Heart right ventricle (tissue), 16 donors: ENCODE measurements around the gene OR8G1. TPM values are rescaled to one million over a fixed set of nuclear protein-coding genes. Genes with fewer than 3 reads are reported as not detected.

Experiments used
- ATAC-seq, 8 donors: fragments of 200-7000 bp; cut with Tn5 transposase; one replicate each; pipeline ENCODE4 v1.9.1; 2020; ENCODE audit warnings: mild to moderate bottlenecking in 8 of 8, moderate library complexity in 8 of 8, moderate number of reproducible peaks in 1 of 8
- DNase-seq, 2 donors: peaks; one replicate each; pipeline ENCODE4 v3.0.0-alpha.2; 2020
- H3K27ac ChIP-seq, 10 donors: fragments of 200-600 bp; sonication (generic) in 2 of 10; one replicate each; pipeline versions ENCODE4 v1.5.0 to v1.8.0; 2020 to 2022; ENCODE audit warnings: mild to moderate bottlenecking in 3 of 10
- H3K27me3 ChIP-seq, 7 donors: fragments of 200-600 bp; one replicate each; pipeline ENCODE4 v1.8.0; 2021 to 2022; ENCODE audit warnings: mild to moderate bottlenecking in 2 of 7
- H3K36me3 ChIP-seq, 9 donors: fragments of 200-600 bp; sonication (generic) in 1 of 9; one replicate each; pipeline versions ENCODE4 v1.5.0 to v1.8.0; 2020 to 2022; ENCODE audit warnings: mild to moderate bottlenecking in 2 of 9
- H3K4me1 ChIP-seq, 9 donors: fragments of 200-600 bp; sonication (generic) in 1 of 9; one replicate each; pipeline versions ENCODE4 v1.5.0 to v1.8.0; 2020 to 2022; ENCODE audit warnings: mild to moderate bottlenecking in 4 of 9
- H3K4me3 ChIP-seq, 10 donors: fragments of 200-600 bp; sonication (generic) in 2 of 10; one replicate each; pipeline versions ENCODE4 v1.5.0 to v1.8.0; 2020 to 2022; ENCODE audit warnings: mild to moderate bottlenecking in 7 of 10, moderate library complexity in 2 of 10
- H3K9me3 ChIP-seq, 11 donors: fragments of 200-600 bp in 10 of 11; sonication (generic) in 2 of 11; one replicate each; pipeline versions ENCODE4 v1.5.0 to v1.8.0; 2013 to 2022; ENCODE audit warnings: mild to moderate bottlenecking in 2 of 11, control low read depth in 1 of 11, moderate library complexity in 1 of 11
- CTCF ChIP-seq, 9 donors: fragments of 200-600 bp; sonication (generic) in 2 of 9; IDR thresholded peaks; one replicate each; pipeline versions ENCODE4 v1.5.0 to v1.8.0; 2021 to 2022; ENCODE audit warnings: antibody characterized with exemption in 9 of 9, mild to moderate bottlenecking in 5 of 9, moderate library complexity in 1 of 9
- WGBS, 2 donors: extraction: QIAGEN DNeasy Blood & Tissue Kit; methylation state at CpG; one replicate each; pipeline ENCODE4 v1.1.7; 2013; ENCODE audit warnings: inconsistent platforms in 1 of 2; 5-methylcytosine and 5-hydroxymethylcytosine counted together
- intact Hi-C, 10 donors: fragments of 100-400 bp; cut with DNase I; formaldehyde crosslinking; loops; one replicate each; pipeline versions ENCODE4 v1.11.1 to v1.14.2; 2022
- polyA plus RNA-seq, 2 donors: library from polyadenylated mRNA; stranded (reverse); fragments of 200-250 nt; gene quantifications; one replicate each; pipeline ENCODE4 v1.2.3, GENCODE V29; 2013
- total RNA-seq, 10 donors: library from RNA; stranded (reverse); fragmentation: NEBNext Ultra II Directional in 3 of 10; extraction: Animal tissue kit (Norgen Biotek cat#: 25700) in 3 of 10; gene quantifications; one replicate each; pipeline versions ENCODE4 v1.2.1 to v1.2.4, GENCODE V29; 2021 to 2023
- donor health status: Arrhythmogenic right ventricular cardiomyopathy.
- donor health status: ischemic (EF 13 %, LVEDD 7.1; RV severe dilation, severe dysfunction).
- donor health status: healthy with polysubstance abuse.
- donor health status: DM: no; HTN: yes; CAD: no.
- donor health status: DM: no; HTN: no; CAD: no.
- donor health status: ischemic (EF 25% LVEDD 6.9; RV normal size, moderate dysfunction).
- donor health status: ischemic (EF 25% LVEDD 5.7; RV mildly dilated, moderate dysfunction).
- donor health status: healthy.
- donor health status: DM: yes; HTN: yes; CAD: no.
- donor health status: Ischemic cardiomyopathy.
- donor health status: ischemic (EF 35%, LVEDD 5.7; RV mildly dilated, moderate dysfunction).
- donor health status: nonischemic (EF 11% LVEDD 7.7; RV severe dilation, severe dysfunction).
- donor health status: DM: yes; HTN: yes; CAD: no.
- donor health status: PGD.
- donor health status: ischemic (EF 29% LVEDD 5.4; RV normal size, mild dysfunction).
- donor health status: nonischemic (EF 23%, LVEDD 6.1; RV moderate dilation, normal function).

The OR8G1 gene
- total and polyA plus RNA-seq, 12 donors = not detected

- no peak overlapping the region for H3K27ac ChIP-seq
- H3K4me3 ChIP-seq = no peak overlapping the region
- intact Hi-C loops = no loop called here
- no peak for ATAC-seq
- no peak for TF ChIP-seq CTCF (IDR thresholded peaks at IDR 0.05)
- H3K27me3 ChIP-seq = no peaks in the 10 kb centered on the region
- WGBS, 2 donors = 44 to 54% methylated on average over 1 of the region's 1 CpG
- H3K4me1 ChIP-seq = no peaks in the 10 kb centered on the region
- no peak for DNase-seq
- H3K9me3 ChIP-seq = peaks cover 0 to 11% (median 0%) of the 10 kb centered on the region in 11 donors
- no peaks in the 10 kb centered on the region for H3K36me3 ChIP-seq
Observed at GRCh38 chr11:124276081-124276480, 35.2 kb downstream of the OR8G1 start.

DNA sequence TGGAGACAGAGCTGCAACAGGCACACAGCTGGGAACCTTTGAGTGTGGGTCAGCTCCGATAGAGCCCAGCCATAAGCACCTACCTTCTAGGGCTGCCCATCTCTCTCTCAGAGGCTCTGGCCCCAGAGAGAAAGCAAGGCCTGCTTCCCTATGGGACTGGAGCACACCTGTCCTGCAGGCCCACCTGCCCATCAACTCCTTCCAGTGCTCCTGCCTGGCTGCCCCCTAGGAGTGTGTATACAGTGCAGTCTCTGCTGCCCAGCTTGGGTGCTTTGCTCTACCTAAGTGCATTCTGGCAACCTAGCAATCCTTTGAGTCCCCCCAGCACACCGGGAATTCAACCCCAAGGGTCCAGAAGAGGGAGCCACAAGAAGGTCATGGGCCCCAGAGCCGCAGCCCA is 36.3 kb downstream of the OR8G1 start:
- no peak for TF ChIP-seq CTCF (IDR thresholded peaks at IDR 0.05)
- DNase-seq (no peak), ATAC-seq (no peak)
- Histone ChIP-seq H3K4me1 (no peaks in the 10 kb centered on the region), H3K9me3 (peaks cover 0 to 21% (median 0%) of the 10 kb centered on the region in 11 donors), H3K36me3 (no peaks in the 10 kb centered on the region), H3K27ac (no peak overlapping the region), H3K4me3 (no peak overlapping the region), H3K27me3 (no peaks in the 10 kb centered on the region)
- intact Hi-C loops = no loop called here
- 83 to 90% methylated on average over 3 of the region's 3 CpGs for WGBS, 2 donors

DNA sequence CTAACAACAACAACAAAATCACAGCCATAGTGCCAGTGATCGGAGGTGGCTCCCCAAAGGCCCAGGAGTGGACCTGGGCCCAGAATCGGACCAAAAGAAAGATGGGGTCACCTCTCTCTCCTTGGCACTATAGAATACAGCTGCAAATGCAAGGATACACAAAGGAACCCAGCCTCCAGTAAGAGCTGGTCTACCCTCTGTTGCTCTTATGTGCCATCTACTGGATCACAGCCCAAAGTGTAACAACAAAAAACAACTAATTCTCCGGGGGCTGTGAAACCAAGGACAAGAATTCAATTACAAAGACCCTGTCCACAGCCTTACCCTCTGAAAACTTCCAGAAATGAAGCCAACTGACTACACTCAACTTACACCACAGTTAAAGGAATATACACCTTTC is 36.9 kb downstream of the OR8G1 start:
- intact Hi-C loops = no loop called here
- no peaks in the 10 kb centered on the region for H3K4me1 ChIP-seq
- 65 to 76% methylated on average over 3 of the region's 3 CpGs for WGBS, 2 donors
- DNase-seq = no peak
- no peak for ATAC-seq
- H3K4me3 ChIP-seq = no peak overlapping the region
- peaks cover 0 to 24% (median 0%) of the 10 kb centered on the region in 11 donors for H3K9me3 ChIP-seq
- TF ChIP-seq CTCF (IDR thresholded peaks at IDR 0.05) = no peak
- no peaks in the 10 kb centered on the region for H3K36me3 ChIP-seq
- H3K27me3 ChIP-seq = no peaks in the 10 kb centered on the region
- H3K27ac ChIP-seq = no peak overlapping the region

DNA sequence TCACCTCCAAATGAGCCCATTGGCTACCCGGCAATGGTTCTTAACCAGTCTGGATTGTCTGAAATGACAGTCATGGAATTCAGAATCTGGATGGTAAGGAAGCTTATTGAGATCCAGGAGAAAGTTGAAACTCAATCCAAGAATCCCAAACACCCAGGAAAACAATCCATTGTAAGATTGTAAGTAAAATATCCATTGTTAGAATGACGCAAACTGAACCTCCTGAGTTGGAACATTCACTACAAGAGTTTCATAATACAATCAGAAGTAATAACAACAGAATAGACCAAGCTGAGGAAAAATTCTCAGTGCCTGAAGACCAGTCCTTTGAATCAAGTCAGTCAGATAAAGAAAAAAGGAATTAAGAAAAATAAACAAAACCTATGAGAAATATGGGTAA is 37.4 kb downstream of the OR8G1 start:
- ATAC-seq (no peak), DNase-seq (no peak)
- Histone ChIP-seq H3K9me3 (peaks cover 0 to 24% (median 0%) of the 10 kb centered on the region in 11 donors), H3K4me1 (no peaks in the 10 kb centered on the region), H3K4me3 (no peak overlapping the region), H3K27ac (no peak overlapping the region), H3K27me3 (no peaks in the 10 kb centered on the region), H3K36me3 (no peaks in the 10 kb centered on the region)
- intact Hi-C loops = no loop called here
- 58 to 92% methylated on average over 2 of the region's 2 CpGs for WGBS, 2 donors
- TF ChIP-seq CTCF (IDR thresholded peaks at IDR 0.05) = no peak
